ENCODE measurements around the gene ZC3H18. TPM values are rescaled to one million over a fixed set of nuclear protein-coding genes. Genes with fewer than 3 reads are reported as not detected.

ZC3H18 gene
- total and polyA plus RNA-seq, 5 donors from 2014 or later: 10.9 to 162 (median 13.6) TPM

DNA sequence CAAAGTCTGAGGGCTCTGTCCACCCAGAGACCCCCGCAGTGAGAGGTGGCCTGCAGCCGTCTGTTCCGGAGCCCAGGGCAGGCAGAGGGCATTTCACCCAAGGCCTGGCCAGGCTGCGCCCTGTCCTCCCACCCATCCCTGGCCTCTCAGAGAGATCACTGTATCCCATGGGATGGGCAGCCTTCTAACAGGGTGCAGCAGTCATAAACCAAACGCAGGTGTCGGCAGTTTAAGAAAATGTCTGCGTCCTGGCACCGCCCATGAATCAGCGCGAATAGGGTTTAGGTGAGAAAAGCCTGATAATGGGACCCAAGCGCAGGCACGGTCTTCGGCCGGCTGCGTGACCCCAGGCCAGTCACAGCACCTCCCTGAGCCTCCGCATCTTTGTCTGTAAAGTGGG lies 75.3 kb downstream of the ZC3H18 start:
- H3K36me3 Mint-ChIP-seq: peaks cover 12% of the 10 kb centered on the region
- peaks cover 33% of the 10 kb centered on the region for H3K4me1 ChIP-seq (ENCODE audit: control insufficient read depth, insufficient read depth, low read length, poor library complexity, severe bottlenecking)
- no peak for ATAC-seq (ENCODE audit: low read depth in 2 of 2)

GRCh38 chr16:88645941-88646340 lies 75.7 kb downstream of the ZC3H18 start:
- Histone ChIP-seq H3K9me3 (ENCODE audit: control insufficient read depth in 2 of 2, low read length in 2 of 2) (no peaks in the 10 kb centered on the region), H3K27ac (ENCODE audit: insufficient read depth, low read length, poor library complexity, severe bottlenecking) (no peak overlapping the region), H3K4me1 (ENCODE audit: control insufficient read depth, insufficient read depth, low read length, poor library complexity, severe bottlenecking) (peaks cover 30% of the 10 kb centered on the region), H3K4me3 (ENCODE audit: low read depth, low read length) (no peak overlapping the region), H3K36me3 (ENCODE audit: control insufficient read depth, insufficient read depth, low read length) (peaks cover 9% of the 10 kb centered on the region), H3K27me3 (ENCODE audit: control insufficient read depth, insufficient read depth, low read length) (no peaks in the 10 kb centered on the region)
- Mint-ChIP-seq H3K27ac (no peak overlapping the region), H3K4me1 (peaks cover 0 to 29% (median 12%) of the 10 kb centered on the region in 4 donors), H3K4me3 (peak overlapping the region in 2 of 4 donors; percentile 51 to 63), H3K9me3 (peaks cover 0 to 2% (median 0%) of the 10 kb centered on the region in 7 donors), H3K27me3 (peaks cover 4% of the 10 kb centered on the region), H3K36me3 (peaks cover 12% of the 10 kb centered on the region)
- ATAC-seq (ENCODE audit: low read depth in 2 of 2) (no peak), DNase-seq (no peak)

More for the DNA sequence above, 75.3 kb downstream of the ZC3H18 start:
- peaks cover 0 to 2% (median 0%) of the 10 kb centered on the region in 7 donors for H3K9me3 Mint-ChIP-seq
- H3K4me3 ChIP-seq (ENCODE audit: low read depth, low read length): no peak overlapping the region
- peak overlapping the region in 2 of 4 donors; percentile 28 to 63 for H3K4me3 Mint-ChIP-seq
- H3K27ac ChIP-seq (ENCODE audit: insufficient read depth, low read length, poor library complexity, severe bottlenecking): no peak overlapping the region
- peaks cover 6% of the 10 kb centered on the region for H3K27me3 Mint-ChIP-seq
- no peaks in the 10 kb centered on the region for H3K27me3 ChIP-seq (ENCODE audit: control insufficient read depth, insufficient read depth, low read length)
- H3K36me3 ChIP-seq (ENCODE audit: control insufficient read depth, insufficient read depth, low read length): peaks cover 9% of the 10 kb centered on the region
- H3K9me3 ChIP-seq (ENCODE audit: control insufficient read depth in 2 of 2, low read length in 2 of 2): no peaks in the 10 kb centered on the region
- no peak for DNase-seq
- peaks cover 0 to 32% (median 13%) of the 10 kb centered on the region in 4 donors for H3K4me1 Mint-ChIP-seq
- H3K27ac Mint-ChIP-seq: no peak overlapping the region

- H3K36me3 Mint-ChIP-seq: peaks cover 12% of the 10 kb centered on the region
- Histone ChIP-seq H3K27me3 (ENCODE audit: control insufficient read depth, insufficient read depth, low read length) (no peaks in the 10 kb centered on the region), H3K4me3 (ENCODE audit: low read depth, low read length) (no peak overlapping the region), H3K4me1 (ENCODE audit: control insufficient read depth, insufficient read depth, low read length, poor library complexity, severe bottlenecking) (peaks cover 35% of the 10 kb centered on the region), H3K27ac (ENCODE audit: insufficient read depth, low read length, poor library complexity, severe bottlenecking) (peak overlapping the region; percentile 14), H3K36me3 (ENCODE audit: control insufficient read depth, insufficient read depth, low read length) (peaks cover 9% of the 10 kb centered on the region), H3K9me3 (ENCODE audit: control insufficient read depth in 2 of 2, low read length in 2 of 2) (no peaks in the 10 kb centered on the region)
- peaks cover 0 to 34% (median 14%) of the 10 kb centered on the region in 4 donors for H3K4me1 Mint-ChIP-seq
- H3K4me3 Mint-ChIP-seq: peak overlapping the region in 2 of 4 donors; percentile 51 to 63
- DNase-seq (no peak), ATAC-seq (ENCODE audit: low read depth in 2 of 2) (no peak)
- no peak overlapping the region for H3K27ac Mint-ChIP-seq
- H3K27me3 Mint-ChIP-seq: no peaks in the 10 kb centered on the region
- H3K9me3 Mint-ChIP-seq: peaks cover 0 to 2% (median 0%) of the 10 kb centered on the region in 7 donors
Observed at GRCh38 chr16:88646345-88647034, 76.3 kb downstream of the ZC3H18 start.

DNA sequence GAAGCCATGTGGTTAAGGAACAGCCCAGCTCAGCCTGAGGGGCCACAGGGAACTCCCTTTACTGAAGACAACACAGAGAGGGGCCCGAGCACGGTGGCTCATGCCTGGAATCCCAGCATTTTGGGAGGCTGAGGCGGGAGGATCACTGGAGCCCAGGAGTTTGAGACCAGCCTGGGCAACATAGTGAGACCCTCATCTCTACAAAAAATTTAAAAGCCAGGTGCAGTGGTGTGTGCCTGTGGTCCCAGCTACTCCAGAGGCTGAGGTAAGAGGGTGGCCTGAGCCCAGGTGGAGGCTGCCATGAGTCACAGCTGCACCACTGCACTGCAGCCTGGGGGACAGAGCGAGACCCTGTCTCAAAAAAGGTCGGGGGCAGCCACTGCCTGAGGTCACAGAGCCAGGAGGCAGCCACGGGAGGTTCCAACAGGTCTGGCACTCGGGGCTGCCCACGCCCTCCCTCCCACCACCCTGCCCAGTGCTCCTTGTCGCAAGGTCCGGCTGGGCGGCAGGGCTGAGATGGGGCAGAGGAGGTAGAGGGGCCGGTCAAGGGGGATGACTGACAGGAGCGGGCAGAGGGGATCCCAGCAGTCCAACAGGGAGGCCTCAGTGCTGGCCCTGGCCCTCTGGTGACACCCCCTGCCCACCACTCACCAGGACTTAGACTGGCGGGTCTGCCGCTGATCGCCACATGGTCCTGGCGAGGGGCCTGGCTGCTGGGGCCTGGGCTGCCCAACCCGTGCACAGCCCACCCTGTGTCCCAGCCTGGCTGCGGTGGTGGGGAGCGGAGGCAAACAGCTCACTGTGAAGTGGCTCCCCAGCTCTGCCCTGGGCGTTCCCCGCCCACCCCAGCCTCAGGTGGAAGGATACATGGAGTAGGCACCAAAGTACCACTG lies 77.2 kb downstream of the ZC3H18 start:
- Mint-ChIP-seq H3K9me3 (peaks cover 0 to 4% (median 0%) of the 10 kb centered on the region in 7 donors), H3K36me3 (peaks cover 12% of the 10 kb centered on the region), H3K27me3 (no peaks in the 10 kb centered on the region), H3K4me3 (peak overlapping the region in 2 of 4 donors; percentile 38 to 63), H3K4me1 (peaks cover 0 to 35% (median 14%) of the 10 kb centered on the region in 4 donors), H3K27ac (no peak overlapping the region)
- Histone ChIP-seq H3K27ac (ENCODE audit: insufficient read depth, low read length, poor library complexity, severe bottlenecking) (no peak overlapping the region), H3K4me3 (ENCODE audit: low read depth, low read length) (no peak overlapping the region), H3K36me3 (ENCODE audit: control insufficient read depth, insufficient read depth, low read length) (peaks cover 9% of the 10 kb centered on the region), H3K27me3 (ENCODE audit: control insufficient read depth, insufficient read depth, low read length) (no peaks in the 10 kb centered on the region), H3K9me3 (ENCODE audit: control insufficient read depth in 2 of 2, low read length in 2 of 2) (no peaks in the 10 kb centered on the region), H3K4me1 (ENCODE audit: control insufficient read depth, insufficient read depth, low read length, poor library complexity, severe bottlenecking) (peaks cover 44% of the 10 kb centered on the region)
- ATAC-seq (ENCODE audit: low read depth in 2 of 2) (no peak), DNase-seq (no peak)

DNA sequence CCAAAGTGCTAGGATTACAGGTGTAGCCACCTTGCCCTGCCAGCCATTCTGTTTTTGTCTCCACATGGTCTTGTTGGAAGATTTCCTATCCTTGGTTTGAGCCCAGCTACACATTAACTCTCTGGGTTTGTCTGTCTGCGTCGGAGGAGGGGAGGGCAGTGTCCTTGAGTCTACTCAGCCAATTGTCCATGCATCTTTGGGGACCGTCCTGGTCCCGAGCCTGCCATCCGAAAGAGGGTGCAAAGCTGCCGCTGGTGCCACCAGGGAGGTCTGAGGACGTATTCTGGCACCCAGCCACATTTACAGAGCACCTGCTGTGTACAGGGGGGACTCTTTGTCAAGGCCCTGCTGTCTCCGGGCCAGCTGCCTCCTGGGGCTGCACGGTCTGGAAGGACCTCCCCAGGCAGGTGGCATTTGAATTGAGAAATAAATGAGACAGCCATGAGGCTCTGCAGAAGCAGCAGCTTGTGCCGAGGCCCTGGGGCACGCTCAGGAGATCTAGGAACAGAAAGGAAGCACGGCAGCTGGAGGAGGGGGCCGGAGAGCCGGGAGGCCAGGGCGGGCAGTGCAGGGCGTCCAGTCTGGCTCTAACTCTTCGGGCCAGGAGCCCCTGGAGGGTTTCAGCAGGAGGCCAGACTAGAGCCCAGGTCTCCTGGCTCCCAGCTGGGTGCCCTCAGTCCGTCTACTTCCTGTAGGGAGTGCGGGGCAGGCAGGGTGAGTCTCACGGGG lies 79.2 kb downstream of the ZC3H18 start:
- H3K4me1 Mint-ChIP-seq: peaks cover 0 to 35% (median 10%) of the 10 kb centered on the region in 4 donors
- Histone ChIP-seq H3K9me3 (ENCODE audit: control insufficient read depth in 2 of 2, low read length in 2 of 2) (no peaks in the 10 kb centered on the region), H3K27me3 (ENCODE audit: control insufficient read depth, insufficient read depth, low read length) (no peaks in the 10 kb centered on the region), H3K4me3 (ENCODE audit: low read depth, low read length) (peak overlapping the region; percentile 19), H3K27ac (ENCODE audit: insufficient read depth, low read length, poor library complexity, severe bottlenecking) (peak overlapping the region; percentile 92), H3K4me1 (ENCODE audit: control insufficient read depth, insufficient read depth, low read length, poor library complexity, severe bottlenecking) (peaks cover 44% of the 10 kb centered on the region), H3K36me3 (ENCODE audit: control insufficient read depth, insufficient read depth, low read length) (no peaks in the 10 kb centered on the region)
- ATAC-seq (ENCODE audit: low read depth in 2 of 2) (no peak), DNase-seq (no peak)
- H3K4me3 Mint-ChIP-seq: peak overlapping the region; percentile 91 to 97 (median 94)
- peak overlapping the region; percentile 76 to 89 (median 79) for H3K27ac Mint-ChIP-seq
- peaks cover 12% of the 10 kb centered on the region for H3K36me3 Mint-ChIP-seq
- no peaks in the 10 kb centered on the region for H3K27me3 Mint-ChIP-seq
- H3K9me3 Mint-ChIP-seq: peaks cover 0 to 4% (median 0%) of the 10 kb centered on the region in 7 donors

DNA sequence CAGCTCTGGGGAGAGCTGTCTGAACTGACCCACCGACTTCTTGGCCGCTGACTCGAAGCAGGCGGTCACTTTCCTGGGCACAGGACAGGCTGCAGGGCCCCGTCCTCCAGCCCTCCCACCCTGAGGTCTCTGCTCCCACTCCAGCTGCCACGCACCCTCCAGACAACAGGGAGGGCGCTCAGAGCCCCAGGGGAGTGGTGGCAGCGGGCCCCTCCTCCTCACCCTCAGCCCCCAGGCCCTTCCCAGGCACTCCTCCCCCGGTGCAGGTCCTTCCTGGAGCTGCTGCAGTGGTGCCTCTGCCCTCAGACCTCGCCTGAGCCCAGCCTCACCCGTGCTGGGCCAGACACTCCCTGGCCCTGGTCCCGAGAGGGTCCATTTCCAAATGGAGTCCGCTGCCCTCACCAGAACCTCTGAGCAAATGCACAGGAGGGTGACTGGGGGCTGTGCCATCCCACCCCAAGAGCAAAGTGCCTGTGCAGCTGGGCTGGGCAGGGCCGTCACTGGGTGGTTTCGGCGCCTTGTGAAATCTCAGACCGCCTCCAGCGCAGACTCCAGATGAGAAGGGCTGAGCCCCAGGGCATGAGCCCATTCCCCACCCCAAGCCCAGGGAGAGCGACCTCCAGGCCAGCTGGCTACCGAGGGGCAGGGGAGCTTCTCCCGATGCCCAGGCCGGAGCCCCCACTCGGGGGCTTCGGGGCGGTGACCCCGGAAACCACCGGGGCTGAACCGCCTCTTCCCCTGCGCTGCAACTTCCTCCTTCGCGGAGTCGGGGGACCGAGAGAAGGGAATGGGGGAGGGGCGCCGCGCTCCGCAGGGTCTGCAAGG lies 79.9 kb downstream of the ZC3H18 start:
- DNase-seq (peak in 2 of 3 donors; percentile 56), ATAC-seq (ENCODE audit: low read depth in 2 of 2) (peak; percentile 5 to 10)
- H3K27me3 Mint-ChIP-seq: no peaks in the 10 kb centered on the region

More for the DNA sequence above, 79.9 kb downstream of the ZC3H18 start:
- Histone ChIP-seq H3K27ac (ENCODE audit: insufficient read depth, low read length, poor library complexity, severe bottlenecking) (peak overlapping the region; percentile 92), H3K4me1 (ENCODE audit: control insufficient read depth, insufficient read depth, low read length, poor library complexity, severe bottlenecking) (peaks cover 44% of the 10 kb centered on the region), H3K36me3 (ENCODE audit: control insufficient read depth, insufficient read depth, low read length) (no peaks in the 10 kb centered on the region), H3K4me3 (ENCODE audit: low read depth, low read length) (peak overlapping the region; percentile 67), H3K9me3 (ENCODE audit: control insufficient read depth in 2 of 2, low read length in 2 of 2) (no peaks in the 10 kb centered on the region), H3K27me3 (ENCODE audit: control insufficient read depth, insufficient read depth, low read length) (no peaks in the 10 kb centered on the region)
- H3K36me3 Mint-ChIP-seq: peaks cover 11% of the 10 kb centered on the region
- H3K9me3 Mint-ChIP-seq: peaks cover 0 to 4% (median 0%) of the 10 kb centered on the region in 7 donors
- H3K27ac Mint-ChIP-seq: peak overlapping the region in 2 of 3 donors; percentile 35 to 93
- H3K4me3 Mint-ChIP-seq: peak overlapping the region; percentile 91 to 97 (median 94)
- peaks cover 0 to 27% (median 7%) of the 10 kb centered on the region in 4 donors for H3K4me1 Mint-ChIP-seq
